HUES48 (cell line): ENCODE measurements around the gene NUTM2E.
"Not testable (repeated sequence)": the region's sequence is repeated elsewhere in the genome, so short reads cannot be mapped to it uniquely, and the experiment has no call there.

Experiments
- H3K27ac ChIP-seq: one replicate; pipeline ENCODE4 v1.7.0; 2013; ENCODE audit warnings: low read depth, low read length, inconsistent platforms
- H3K27me3 ChIP-seq: 2 replicates; pipeline ENCODE4 v1.6.1; 2013; ENCODE audit warnings: mild to moderate bottlenecking, low read length; ENCODE audit not compliant: control insufficient read depth, insufficient read depth
- H3K36me3 ChIP-seq: 2 replicates; pipeline ENCODE4 v1.6.1; 2013; ENCODE audit warnings: low read length; ENCODE audit not compliant: control insufficient read depth, insufficient read depth
- H3K4me1 ChIP-seq: 2 replicates; pipeline ENCODE4 v1.6.1; 2013; ENCODE audit warnings: mild to moderate bottlenecking, low read length; ENCODE audit not compliant: control insufficient read depth, insufficient read depth
- H3K4me3 ChIP-seq: 2 replicates; pipeline ENCODE4 v1.5.1; 2013; ENCODE audit warnings: mild to moderate bottlenecking, low read depth, low read length
- H3K9ac ChIP-seq: 2 replicates; pipeline ENCODE4 v1.6.1; 2013; ENCODE audit warnings: mild to moderate bottlenecking, low read depth, low read length, moderate library complexity
- H3K9me3 ChIP-seq: 2 replicates; pipeline ENCODE4 v1.6.1; 2013; ENCODE audit warnings: low read length; ENCODE audit not compliant: control insufficient read depth, insufficient read depth

The NUTM2E gene

DNA sequence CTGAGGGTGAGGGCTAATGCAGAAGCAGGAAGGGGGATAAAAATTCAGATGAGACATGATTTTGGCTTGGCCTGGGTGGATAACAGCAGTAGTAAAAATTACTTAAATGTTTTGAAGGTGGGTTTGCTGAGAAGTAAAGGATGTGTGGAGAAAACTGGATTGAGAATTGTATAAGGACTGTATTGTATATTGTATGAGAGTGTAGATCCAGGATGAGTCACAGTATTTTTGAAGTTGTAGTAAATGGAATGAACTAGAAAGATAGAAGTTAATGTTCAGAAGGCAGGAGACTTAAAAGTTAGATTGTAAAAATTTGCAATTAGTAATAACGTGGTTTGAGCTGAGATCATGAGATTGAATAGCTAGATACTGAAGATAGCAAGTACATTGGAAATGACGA lies 10.2 kb upstream of the NUTM2E start:
- H3K36me3 ChIP-seq, H3K4me1 ChIP-seq, H3K9ac ChIP-seq, H3K4me3 ChIP-seq, H3K9me3 ChIP-seq, H3K27me3 ChIP-seq, H3K27ac ChIP-seq: not testable (repeated sequence)

DNA sequence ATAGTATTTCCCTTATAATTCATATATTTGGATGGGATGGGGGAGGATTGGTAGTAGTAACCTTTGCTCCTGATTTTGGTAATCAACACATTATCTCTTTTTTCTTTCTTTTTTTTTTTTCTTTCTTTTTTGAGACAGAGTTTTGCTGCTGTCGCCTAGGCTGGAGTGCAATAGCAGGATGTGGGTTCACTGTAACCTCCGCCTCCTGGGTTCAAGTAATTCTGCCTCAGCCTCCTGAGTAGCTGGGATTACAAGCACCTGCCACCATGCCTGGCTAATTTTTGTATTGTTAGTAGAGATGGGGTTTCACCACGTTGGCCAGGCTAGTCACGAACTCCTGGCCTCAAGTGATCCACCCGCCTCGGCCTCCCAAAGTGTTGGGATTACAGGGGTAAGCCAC lies 3.2 kb upstream of the NUTM2E start:
- H3K27me3 ChIP-seq, H3K4me1 ChIP-seq, H3K27ac ChIP-seq, H3K9ac ChIP-seq, H3K4me3 ChIP-seq, H3K36me3 ChIP-seq, H3K9me3 ChIP-seq: not testable (repeated sequence)

DNA sequence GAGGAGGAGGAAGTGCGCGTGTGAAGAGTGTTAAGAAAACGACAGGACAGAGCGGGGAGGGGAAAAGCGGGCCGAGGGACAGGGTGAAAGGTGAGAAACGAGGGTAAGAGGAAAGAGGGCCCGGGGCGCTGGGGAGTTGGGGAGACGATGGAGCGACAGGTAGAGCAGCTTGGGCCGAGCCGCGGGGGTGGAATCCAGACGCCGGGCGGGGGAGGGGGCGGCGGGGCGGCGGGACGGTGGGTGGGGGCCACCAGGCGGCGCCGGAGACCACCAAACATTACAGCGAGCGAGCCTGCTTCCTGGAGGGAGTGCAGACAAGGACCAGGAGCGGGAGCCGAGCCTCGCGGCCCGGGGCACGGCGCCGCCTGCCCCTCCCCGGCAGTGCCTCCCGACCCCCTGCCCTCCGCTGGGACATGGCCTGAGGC lies 940 bp upstream of the NUTM2E start:
- Histone ChIP-seq H3K4me3 (peak overlapping the region; percentile 58; the same call in 1 of the 2 replicates), H3K27ac (peak overlapping the region; percentile 88)
- H3K9ac ChIP-seq, H3K9me3 ChIP-seq, H3K4me1 ChIP-seq, H3K27me3 ChIP-seq, H3K36me3 ChIP-seq: not testable (repeated sequence)

DNA sequence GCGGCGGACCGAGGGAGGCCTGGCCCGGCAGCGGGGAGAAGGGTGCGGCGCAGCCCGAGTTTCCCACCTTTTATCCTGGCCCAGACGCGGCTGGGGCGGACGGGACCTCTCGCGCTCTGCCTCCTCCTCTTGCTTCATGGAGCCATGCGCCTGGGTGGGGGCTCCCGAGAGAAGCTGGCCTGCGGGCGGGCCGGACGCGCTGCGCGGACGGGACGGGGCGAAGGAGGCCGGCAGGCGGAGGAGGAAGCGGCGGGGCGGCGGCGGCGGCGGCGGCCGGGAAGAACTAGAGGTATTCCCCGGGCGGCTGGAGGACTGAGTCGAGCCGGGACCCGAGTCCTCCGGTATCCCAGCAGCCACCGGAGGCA lies 426 bp upstream of the NUTM2E start:
- H3K9ac ChIP-seq, H3K9me3 ChIP-seq, H3K27me3 ChIP-seq, H3K4me1 ChIP-seq, H3K36me3 ChIP-seq: not testable (repeated sequence)
- Histone ChIP-seq H3K27ac (peak overlapping the region; percentile 88), H3K4me3 (peak overlapping the region; percentile 70; the same call in 1 of the 2 replicates)

GRCh38 chr10:79833833-79834232 lies 7.3 kb downstream of the NUTM2E start:
- not testable (repeated sequence) for H3K9ac ChIP-seq, H3K9me3 ChIP-seq, H3K4me1 ChIP-seq, H3K4me3 ChIP-seq, H3K27ac ChIP-seq, H3K36me3 ChIP-seq, H3K27me3 ChIP-seq

- H3K9me3 ChIP-seq, H3K4me1 ChIP-seq, H3K9ac ChIP-seq, H3K27me3 ChIP-seq, H3K27ac ChIP-seq, H3K36me3 ChIP-seq, H3K4me3 ChIP-seq: not testable (repeated sequence)
Measured at GRCh38 chr10:79835891-79836290, 9.4 kb downstream of the NUTM2E start.

DNA sequence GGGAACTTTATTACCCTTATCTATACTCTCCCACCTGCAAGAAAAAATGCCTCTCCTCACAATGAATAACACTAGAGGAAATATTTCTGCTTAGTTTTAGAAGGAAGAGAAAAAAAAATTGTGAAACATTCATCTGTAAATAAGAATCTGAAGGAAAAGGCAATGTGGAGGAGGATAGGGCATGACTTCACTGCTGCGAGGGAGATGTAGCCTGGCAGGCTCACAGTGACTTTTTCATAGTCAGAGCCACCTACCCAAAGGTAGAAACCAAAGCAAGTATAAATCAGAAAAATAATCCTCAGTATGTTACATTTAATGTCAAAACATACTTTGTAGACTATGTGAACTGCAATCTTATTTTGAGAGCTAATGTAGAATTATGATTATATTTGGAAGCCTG lies 10.4 kb downstream of the NUTM2E start:
- H3K36me3 ChIP-seq, H3K9me3 ChIP-seq, H3K9ac ChIP-seq, H3K4me3 ChIP-seq, H3K27ac ChIP-seq, H3K4me1 ChIP-seq, H3K27me3 ChIP-seq: not testable (repeated sequence)

DNA sequence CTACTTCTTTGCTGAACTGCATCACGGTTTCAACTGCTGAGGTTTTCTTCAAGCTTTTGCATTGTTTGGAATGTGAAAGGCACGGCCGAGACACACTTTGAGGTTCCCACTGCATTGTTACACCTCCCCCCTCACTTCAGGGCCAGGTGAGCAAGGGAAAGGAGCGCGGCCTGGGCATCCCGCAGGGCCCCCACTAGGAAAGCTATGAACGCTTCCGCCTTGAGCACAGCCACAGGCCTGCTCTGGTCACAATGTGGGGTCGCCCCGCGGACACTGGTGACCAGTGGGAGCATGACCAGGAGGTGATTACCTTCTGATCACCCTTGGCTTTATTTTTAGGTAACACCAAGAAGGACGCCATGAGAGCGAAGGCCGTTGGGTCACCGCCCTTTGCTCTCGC lies 11.9 kb downstream of the NUTM2E start:
- not testable (repeated sequence) for H3K9me3 ChIP-seq, H3K4me3 ChIP-seq, H3K27me3 ChIP-seq, H3K27ac ChIP-seq, H3K9ac ChIP-seq, H3K36me3 ChIP-seq, H3K4me1 ChIP-seq

GRCh38 chr10:79853191-79853854 lies 26.8 kb downstream of the NUTM2E start:
- H3K27ac ChIP-seq, H3K4me3 ChIP-seq, H3K9ac ChIP-seq, H3K27me3 ChIP-seq, H3K36me3 ChIP-seq, H3K9me3 ChIP-seq, H3K4me1 ChIP-seq: not testable (repeated sequence)

GRCh38 chr10:79862269-79862668 lies 35.7 kb downstream of the NUTM2E start:
- H3K36me3 ChIP-seq, H3K27ac ChIP-seq, H3K4me3 ChIP-seq, H3K4me1 ChIP-seq, H3K9me3 ChIP-seq, H3K9ac ChIP-seq, H3K27me3 ChIP-seq: not testable (repeated sequence)

GRCh38 chr10:79862803-79863202 lies 36.3 kb downstream of the NUTM2E start:
- not testable (repeated sequence) for H3K4me1 ChIP-seq, H3K9me3 ChIP-seq, H3K36me3 ChIP-seq, H3K27me3 ChIP-seq, H3K9ac ChIP-seq, H3K27ac ChIP-seq, H3K4me3 ChIP-seq

GRCh38 chr10:79866903-79867551 lies 40.5 kb downstream of the NUTM2E start:
- H3K27me3 ChIP-seq, H3K36me3 ChIP-seq, H3K27ac ChIP-seq, H3K4me3 ChIP-seq, H3K4me1 ChIP-seq, H3K9me3 ChIP-seq, H3K9ac ChIP-seq: not testable (repeated sequence)
